Activated CD8-positive, alpha-beta memory T cell treated with anti-CD3 and anti-CD28 coated beads, Interleukin-2, amount 50 U/mL, for 1 hour (primary cell): ENCODE data around the gene TMEM52B.

Experiments
- DNase-seq: peaks from one replicate; pipeline ENCODE4 v3.0.0-alpha.2; 2020; ENCODE audit errors: extremely low read depth

Gene TMEM52B

DNA sequence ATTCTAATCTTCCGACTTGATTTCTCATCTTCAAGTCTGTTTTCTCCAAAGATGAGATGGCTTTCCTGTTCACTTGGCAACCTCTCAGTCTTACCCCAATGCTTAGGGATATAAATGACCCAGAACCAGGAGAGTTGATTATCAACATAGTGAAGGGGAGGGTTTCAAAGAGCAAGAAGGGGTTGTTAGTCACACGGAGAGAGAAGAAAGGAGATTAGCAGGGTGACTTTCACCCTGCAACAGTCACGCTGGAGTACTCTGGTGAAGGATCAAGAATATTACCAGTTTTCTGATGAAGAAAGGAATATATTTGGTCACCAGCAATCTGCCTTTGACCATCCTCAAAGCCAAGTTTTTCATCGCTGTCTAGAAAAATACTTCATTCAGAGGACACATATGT lies at the start of gene TMEM52B:
TMEM52B (plus strand) TSS at position 212 of the 400 bp plus-strand sequence. CDS start 543 bp downstream, outside the sequence.
- DNase-seq = no peak

DNA sequence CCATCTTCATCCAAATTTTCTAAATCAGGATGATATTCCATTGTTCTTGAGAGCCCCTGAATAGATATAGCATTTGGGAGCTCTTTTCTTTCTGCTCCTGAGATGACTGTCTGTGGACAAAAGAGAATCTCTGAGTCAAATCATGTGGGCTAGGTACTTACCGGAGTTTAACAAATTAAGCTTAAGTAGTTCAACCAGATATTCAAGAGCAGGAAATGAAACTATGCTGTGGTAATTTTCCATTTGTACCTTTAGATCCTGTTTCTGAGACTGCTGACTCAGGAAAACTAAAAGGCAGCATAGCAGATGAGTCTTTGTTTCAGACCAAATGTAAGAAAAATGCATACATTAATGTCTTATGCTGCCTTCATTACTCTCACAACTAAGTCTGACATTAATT lies 48.8 kb upstream of the TMEM52B start, which contains the start of gene CLEC7A:
CLEC7A (minus strand) TSS at position 158 of the 400 bp plus-strand sequence; CDS start at position 41, 117 bp downstream.
- no peak for DNase-seq

DNA sequence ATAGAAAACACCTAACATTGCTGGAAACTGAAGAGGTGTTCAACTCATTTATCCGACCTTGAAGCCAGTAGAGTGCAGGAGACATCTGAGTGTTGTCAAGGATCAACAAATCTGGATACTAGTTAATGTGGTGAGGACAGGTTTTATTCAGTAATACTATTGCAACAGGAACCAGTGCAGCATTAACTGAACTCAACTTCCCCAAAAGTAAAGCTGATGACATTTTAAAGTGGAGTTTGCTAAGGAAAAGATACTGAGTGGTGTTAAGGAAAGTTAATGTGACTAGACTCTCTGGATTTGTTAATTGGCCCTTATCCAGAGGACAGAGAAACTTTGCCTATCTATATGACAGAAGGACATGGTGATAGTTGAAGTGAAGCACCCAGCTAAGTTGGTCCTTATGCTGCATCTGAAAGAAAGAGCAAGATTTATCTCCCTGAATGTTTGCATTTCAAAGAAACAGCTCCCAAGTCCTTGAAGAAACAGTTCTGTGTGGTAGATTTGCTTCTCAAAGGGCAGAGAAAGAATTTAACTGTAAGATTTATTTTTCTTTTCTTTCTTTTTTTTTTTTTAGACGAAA lies 47.6 kb upstream of the TMEM52B start:
- no peak for DNase-seq

DNA sequence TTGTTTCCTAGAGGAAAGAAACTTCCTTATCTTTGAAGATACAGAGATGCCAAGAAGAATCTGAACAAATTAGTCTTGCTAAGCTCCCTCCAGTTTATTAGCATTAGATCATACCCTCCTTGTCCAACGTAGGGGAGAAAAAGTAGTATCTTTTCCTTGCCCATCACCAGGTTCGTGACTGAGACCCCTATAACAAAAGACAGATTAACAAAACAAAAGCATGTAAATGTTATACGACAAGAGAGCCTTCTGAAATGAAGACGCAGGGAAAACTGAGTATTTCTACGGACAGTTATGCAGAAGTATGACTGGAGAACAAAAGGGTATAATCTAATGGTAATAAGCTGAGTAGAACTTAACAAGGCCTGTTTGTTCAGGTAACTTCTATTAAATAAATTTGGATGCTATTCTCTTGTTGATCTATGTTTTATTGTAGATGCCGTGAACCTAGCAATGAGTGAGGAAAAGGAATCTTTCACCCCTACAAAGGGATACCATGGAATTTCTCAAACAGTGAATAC lies 45.9 kb upstream of the TMEM52B start:
- DNase-seq = no peak

DNA sequence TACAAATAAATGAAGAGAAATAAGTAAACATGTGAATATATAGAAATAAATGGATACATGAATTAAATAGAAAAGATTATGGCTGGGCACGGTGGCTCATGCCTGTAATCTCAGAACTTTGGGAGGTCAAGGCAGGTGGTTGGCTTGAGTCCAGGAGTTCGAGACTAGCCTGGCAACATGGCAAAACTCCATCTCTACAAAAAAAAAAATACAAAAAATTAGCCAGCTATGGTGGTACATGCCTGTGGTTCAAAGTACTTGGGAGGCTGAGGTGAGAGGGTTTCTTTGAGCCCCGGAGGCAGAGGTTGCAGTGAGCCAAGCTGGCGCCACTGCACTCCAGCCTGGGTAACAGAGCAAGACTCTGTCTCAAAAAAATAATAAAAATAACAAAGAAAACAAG lies 43.7 kb upstream of the TMEM52B start:
- no peak for DNase-seq

DNA sequence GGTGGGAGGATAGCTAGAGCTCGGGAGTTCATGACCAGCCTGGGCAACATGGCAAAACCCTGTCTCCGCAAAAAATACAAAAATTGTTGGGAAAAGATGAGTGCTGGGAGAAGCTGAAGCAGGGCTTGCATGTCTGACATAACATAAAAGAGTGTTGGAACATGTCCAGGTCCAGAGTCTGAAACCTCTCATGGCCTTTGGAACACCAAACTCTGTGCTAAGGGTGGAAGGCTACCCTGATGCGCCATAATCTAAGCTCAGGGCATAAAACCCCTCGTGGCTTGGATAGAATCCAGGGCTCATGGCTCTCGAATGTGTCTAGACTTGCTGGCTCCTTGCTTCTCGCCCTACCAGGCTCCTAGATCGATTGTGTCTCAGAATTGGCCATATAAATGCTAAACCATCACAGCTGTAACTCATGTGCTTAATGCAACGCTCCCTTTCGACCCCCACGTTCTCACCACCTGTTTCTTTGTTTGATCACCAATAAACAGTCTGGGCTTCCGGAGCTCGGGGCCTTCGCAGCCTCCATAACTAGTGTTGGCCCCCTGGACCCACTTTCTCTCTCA lies 42.1 kb upstream of the TMEM52B start:
- DNase-seq = no peak

DNA sequence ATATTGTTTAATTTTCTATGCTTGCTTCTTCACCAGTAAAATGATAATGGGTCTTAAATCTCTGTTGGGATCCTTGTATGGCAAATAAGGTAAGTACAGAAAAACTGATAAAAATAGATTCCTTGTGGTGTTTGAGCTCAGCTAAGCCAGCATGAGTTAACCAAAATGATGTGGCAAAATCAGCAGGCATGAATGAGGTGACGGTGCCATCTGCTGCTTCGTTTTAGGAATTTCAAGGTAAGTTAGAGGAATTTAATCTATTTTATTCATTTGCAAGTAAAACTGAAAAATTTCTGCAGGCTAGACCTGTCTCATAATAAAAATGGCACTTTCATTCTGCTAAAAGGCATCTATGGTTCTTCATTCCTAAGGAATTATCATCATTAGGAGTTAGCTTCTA lies 38.8 kb upstream of the TMEM52B start:
- peak; percentile 7 for DNase-seq

DNA sequence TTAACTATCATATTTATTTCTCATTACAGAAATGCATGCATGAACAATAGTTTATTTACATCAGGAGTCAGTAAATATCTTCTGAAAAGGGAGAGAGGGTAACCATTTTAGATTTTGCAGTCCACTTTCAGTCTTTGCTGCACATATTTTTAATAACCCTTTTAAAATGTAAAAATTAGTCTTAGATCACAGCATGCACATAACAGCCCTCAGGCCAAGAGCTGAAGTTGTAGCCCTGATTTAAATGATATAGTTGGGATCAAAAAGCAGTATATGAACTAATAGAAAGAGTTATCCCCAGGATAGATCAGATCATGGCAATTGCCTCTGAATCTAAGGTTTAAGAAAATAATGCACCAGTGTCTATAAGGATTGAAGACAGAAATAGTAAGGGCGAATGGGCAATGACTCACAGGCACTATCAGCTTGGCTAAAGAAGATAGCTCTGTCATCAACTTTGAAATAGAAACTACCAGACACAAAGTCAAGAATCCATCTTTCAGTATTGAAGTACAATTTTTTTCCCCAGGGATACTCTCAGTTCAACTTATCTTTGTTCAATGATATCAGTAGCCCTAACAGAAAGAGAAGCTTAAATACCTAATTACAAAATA lies 35.7 kb upstream of the TMEM52B start:
- DNase-seq = no peak

DNA sequence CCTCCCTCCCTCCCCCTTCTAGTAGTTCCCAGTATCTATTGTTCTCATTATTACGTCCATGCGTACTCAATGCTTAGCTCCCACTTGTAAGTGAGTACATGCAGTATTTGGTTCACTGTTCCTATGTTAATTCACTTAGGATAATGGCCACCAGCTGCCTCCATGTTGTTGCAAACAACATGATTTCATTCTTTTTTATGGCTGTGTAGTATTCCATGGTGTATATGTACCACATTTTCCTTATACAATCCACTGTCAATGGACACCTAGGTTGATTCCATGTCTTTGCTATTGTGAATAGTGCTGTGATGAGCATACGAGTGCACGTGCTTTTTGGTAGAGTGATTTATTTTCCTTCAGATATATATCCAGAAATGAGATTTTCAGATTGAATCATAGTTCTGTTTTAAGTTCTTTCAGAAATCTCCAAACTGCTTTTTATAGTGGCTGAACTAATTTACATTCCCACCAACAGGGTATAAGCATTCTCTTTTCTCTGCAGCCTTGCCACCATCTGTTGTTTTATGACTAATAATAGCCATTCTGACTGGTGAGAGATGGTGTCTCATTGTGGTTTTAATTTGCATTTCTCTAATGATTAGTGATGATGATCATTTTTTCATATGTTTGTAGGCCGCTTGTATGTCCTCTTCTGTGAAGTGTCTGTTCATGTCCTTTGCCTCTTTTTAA lies 31.0 kb upstream of the TMEM52B start:
- no peak for DNase-seq

DNA sequence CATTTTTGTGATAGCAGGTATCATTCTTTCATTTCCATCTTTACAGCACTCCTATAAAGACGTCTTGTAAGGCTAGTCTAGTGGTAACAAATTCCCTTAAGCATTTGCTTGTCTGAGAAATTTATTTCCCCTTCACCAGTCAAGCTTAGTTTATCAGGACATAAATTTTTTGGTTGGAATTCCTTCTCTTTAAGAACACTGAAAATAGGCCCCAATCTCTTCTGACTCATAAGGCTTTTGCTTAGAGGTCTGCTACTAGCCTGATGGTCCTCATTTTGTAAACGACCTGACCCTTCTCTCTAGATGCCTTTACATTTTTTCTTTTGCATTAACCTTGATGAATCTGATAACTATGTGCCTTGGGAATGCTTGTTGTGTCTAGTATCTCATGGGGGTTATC lies 27.2 kb upstream of the TMEM52B start:
- no peak for DNase-seq

DNA sequence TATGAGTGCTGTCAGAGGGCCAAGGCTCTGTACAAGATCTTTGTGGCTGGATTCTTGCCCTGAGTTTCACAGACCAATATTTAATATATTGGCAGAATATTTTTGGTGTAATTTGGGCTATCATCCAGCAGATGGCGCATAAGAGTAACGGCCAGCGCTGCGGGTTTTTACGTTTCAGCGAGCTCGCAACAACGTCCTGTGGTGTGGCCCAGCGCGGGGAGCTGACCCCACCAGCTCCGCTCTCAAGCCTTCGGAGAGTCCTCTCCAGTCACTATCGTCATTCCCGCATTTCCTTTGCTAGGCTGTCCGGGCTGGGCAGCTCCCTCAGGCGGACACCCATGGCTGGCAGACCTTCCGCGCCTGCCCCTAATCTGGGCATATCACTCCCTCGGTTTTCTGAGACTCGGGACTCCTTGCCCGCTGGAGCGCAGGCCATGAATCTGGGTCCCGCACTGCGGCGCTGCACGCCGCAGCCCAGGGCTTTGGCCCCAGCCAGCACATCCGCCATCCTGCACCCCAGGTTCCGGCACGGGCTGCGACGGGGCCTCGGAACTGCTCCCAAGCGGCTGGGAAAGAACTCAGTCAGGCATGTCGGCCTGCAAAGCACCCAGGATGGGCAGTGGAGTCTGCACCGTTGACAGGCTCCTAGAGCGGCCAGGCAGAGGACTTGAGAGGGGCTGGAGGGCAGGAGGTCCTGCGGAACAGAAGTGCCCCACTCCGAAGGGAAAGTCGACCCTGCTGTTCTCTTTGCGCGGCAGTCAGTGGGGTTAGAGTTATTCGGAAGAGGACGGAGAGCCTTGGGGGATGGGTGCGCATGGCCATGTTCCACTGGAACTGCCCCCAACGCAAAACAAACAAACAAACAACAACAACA lies 25.3 kb upstream of the TMEM52B start:
- DNase-seq = peak; percentile 7

DNA sequence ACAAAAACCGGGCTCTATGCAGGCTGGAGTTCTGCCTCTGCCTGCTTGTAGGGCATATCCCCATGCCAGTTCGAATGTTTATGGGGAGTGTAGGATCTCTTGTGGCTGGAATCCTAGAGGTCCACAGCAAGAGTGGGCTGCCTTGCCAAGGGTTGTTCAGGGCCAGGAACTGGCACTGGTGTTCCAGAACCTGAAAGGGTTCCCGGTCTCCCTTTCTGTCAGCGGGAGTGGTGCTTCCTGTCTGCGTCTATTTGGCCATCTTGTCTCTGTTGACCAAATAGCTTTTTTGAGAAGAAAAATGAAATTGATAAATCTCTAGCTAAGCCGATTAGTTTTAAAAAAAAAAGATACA lies 24.7 kb upstream of the TMEM52B start:
- no peak for DNase-seq

DNA sequence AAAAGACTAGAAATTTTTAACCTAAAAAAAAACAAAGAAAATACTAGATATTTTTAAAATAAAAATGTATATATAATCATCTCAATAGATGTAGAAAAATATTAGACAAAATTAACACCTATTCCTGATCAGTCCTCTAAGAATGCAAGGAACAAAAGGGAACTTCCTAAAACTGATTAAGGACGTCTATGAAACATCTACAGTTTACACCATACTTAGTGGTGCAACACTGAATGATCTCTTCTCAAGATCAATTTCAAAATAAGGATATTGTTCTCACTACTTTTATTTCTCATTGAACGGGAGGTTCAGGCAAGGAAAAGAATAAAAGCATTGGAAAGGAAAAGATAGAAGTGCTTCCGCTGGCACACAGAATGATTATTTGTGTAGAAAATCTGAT lies 22.9 kb upstream of the TMEM52B start:
- DNase-seq = no peak

DNA sequence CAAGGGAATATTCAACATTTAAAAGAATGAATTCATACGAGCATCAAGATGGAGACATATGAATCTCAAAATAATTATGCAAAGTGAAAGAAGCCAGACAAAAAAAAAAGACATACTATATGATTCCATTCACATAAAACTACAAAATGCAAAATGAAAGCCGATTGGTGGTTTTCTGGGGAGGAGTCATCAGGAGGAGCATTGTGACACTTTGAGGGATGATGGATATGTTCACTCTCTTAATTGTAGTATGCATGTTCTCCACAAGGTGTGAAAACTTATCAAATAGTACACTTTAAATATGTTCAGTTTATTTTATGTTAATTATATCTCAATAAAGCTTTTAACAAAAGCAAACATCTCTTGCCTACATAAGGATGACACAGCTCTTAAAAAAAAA lies 20.4 kb upstream of the TMEM52B start:
- DNase-seq = no peak

DNA sequence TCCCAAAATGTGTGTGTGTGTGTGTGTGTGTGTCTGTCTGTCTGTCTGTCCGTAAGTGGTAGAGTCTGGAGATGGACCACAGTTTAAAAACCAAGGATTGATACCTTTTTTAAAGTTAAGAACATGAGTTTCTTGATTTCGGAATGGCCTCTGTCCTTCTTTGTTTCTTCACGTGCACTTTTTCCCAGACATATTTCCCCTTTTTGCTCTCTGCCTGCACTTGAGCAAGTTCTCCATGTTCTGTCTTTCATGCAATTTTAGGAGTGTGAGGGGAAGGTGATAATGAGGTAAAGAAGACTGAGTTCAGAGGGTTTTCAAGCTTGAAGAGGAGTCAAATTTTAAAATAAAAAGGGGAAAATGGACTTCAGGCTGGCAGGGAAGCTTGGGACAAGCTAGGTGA lies 19.6 kb upstream of the TMEM52B start:
- DNase-seq = no peak

DNA sequence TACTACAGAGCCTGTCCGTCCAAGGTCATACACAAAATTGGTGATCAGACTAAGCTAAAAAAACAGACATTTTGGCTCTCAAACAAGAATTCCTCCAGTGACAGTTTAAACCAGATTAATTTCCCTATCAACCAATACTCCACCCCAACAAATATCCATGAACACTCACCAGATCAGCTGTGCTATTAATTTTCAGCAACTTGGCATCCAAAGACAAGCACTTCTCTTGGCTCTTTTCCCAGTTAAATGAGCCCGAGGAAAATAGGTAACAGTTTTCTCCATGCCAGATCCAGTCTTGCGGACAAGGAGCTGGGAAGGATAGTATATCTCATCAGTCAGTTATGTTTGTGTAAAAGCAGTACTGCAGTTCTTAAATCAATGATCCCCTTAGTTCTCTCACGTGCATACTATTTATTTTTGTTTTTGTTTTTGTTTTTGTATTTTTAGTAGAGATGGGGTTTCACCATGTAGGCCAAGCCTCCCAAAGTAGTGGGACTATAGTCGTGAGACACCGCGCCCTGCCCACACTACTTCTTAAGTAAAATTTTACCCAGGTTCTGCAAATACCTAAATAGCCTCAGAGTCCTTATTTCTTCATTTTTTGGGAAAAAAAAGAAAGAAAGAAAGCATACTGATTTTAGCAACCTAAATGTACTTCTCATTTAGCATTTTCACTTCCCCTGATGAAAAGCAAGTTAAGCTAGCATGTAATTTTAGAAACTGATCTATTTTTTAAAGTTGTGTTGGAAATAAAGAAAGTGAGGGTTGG lies 18.0 kb upstream of the TMEM52B start:
- DNase-seq = no peak

DNA sequence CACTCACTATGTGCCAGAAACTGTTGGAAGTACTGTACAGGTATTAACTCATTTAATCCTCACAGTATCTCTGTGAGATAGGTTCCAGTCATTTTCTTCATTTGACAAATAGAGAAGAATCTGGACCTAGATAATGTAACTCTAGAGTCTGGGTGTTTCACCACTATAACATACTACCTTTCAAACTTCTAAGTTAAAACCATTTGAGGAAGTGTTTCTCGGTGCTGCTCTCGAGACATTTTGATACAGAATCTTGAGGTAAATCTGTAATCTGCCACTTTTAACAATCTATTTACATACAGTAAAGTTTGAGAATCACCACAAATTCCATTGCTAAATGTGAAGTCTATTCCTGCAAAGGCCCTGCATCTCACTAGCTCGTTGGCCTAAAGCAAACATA lies 15.7 kb upstream of the TMEM52B start:
- no peak for DNase-seq

DNA sequence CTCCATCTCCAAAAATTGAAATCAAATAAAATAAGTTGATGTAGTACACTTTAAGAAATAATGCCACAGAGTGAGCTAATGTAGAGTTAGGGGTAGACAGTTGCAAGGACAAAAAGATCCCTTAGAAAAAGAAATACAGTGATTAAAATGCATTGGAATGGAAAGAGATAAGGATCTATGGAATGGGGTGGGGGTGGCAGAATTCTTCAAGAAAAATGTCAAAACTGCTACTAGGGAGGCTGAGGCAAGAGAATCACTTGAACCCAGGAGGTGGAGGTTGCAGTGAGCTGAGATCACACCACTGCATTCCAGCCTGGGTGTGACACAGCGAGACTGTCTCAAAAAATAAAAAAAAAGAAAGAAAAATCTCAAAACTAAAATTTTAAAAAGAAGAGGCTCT lies 13.4 kb upstream of the TMEM52B start:
- no peak for DNase-seq

DNA sequence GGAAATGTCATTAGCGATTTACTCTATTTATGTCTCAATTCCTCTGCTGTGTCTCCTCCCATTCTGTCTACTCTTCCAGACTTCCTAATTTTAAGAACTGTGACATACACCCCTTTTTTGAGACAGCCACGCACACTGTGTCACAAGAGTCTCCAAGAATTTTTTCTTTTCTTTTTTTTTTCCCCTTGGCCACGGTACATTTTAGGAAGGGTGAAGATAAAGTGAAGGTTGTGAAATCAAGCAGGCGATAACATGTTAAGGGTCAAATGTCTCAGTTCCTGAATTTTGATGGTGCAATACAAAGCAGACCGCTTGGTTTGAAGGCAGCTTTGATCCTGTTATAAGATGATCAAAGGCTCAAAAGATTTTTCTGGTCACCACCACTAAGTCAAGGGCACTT lies 11.2 kb upstream of the TMEM52B start:
- DNase-seq = no peak

DNA sequence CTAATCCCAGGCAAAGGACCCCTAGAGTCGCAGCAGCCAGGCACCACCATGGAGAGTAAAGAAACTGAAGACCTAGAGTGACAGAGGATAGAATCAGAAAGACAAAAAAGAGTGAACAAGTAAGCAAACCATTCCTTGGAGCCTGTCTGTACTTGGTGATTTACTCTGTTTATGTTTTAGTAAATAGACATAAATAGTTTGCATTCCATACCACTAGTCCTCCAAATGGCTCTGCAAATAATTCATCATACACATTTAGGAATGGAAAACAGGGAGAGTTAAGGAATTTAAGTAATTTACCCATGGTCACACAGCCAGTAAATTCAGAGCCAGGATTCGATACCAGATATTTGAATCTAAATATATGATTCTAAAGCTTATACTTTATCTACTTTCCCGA lies 9.7 kb upstream of the TMEM52B start:
- no peak for DNase-seq

DNA sequence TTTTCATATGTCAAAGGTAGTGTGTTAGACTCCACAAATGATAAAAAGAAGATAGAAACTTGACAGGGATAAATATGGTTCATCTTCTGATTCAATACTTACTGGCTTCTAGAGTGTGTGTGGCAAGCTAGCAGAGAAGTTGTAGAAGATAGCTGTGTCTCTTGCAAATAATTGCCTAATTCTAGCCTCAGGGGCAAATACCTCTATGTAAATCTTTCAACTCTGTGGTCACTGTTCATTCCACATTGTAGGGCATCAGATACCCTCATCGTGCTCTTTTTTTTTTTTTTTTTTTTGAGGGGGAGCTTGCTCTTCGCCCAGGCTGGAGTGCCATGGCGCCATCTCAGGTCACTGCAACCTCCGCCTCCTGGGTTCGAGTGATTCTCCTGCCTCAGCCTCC lies 8.6 kb upstream of the TMEM52B start:
- DNase-seq = no peak
